AG04449 (cell line): Measurements from ENCODE around the gene BOK.

Source experiments
- CTCF ChIA-PET: fragments of 350-600 bp; formaldehyde crosslinking; extraction: SDS; loops from one replicate; lab custom pipeline; 2021; ENCODE audit warnings: antibody characterized with exemption; lab: Yijun Ruan, JAX
- POLR2A ChIA-PET: fragments of 400-600, 350-600 bp; formaldehyde crosslinking; extraction: SDS; loops from one replicate; lab custom pipeline; 2020; ENCODE audit warnings: antibody characterized with exemption, inconsistent platforms; lab: Yijun Ruan, JAX
- DNase-seq: peaks from one replicate; pipeline ENCODE4 v3.0.0-alpha.2; 2010; ENCODE audit warnings: low read depth, low spot score
- H3K4me3 ChIP-seq: 2 replicates; pipeline ENCODE4 v1.5.1; 2011; ENCODE audit warnings: low read depth, mild to moderate bottlenecking, control low read depth, low read length
- CTCF ChIP-seq: IDR thresholded peaks from one replicate; pipeline ENCODE4 v1.5.1; 2011; ENCODE audit warnings: mild to moderate bottlenecking, moderate library complexity, low read length, control low read depth, inconsistent platforms; ENCODE audit not compliant: insufficient read depth; ENCODE audit errors: missing control alignments

Gene BOK

DNA sequence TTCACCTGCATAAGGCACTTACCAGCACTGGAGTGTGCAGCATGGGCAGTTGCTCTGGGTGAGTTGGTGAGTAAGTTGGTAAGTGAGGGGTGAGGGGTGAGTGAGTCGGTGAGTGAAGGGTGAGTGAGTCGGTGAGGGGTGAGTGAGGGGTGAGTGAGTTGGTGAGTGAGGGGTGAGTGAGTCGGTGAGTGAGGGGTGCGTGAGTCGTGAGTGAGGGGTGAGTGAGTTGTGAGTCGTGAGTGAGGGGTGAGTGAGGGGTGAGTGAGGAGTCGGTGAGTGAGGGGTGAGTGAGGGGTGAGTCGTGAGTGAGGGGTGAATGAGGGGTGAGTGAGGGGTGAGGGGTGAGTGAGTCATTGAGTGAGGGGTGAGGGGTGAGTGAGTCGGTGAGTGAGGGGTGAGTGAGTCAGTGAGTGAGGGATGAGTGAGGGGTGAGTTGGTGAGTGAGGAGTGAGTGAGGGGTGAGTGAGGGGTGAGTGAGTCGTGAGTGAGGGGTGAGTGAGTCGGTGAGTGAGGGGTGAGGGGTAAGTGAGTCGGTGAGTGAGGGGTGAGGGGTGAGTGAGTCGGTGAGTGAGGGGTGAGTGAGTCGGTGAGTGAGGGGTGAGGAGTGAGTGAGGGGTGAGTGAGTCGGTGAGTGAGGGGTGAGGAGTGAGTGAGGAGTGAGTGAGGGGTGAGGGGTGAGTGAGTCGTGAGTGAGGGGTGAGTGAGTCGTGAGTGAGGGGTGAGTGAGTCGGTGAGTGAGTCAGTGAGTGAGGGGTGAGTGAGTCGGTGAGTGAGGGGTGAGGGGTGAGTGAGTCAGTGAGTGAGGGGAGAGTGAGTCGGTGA, 61.3 kb downstream of the BOK start:
- H3K4me3 ChIP-seq = no peak overlapping the region
- CTCF ChIA-PET = no interaction called here
- no peak for DNase-seq
- TF ChIP-seq CTCF = no peak
- POLR2A ChIA-PET = no interaction called here

DNA sequence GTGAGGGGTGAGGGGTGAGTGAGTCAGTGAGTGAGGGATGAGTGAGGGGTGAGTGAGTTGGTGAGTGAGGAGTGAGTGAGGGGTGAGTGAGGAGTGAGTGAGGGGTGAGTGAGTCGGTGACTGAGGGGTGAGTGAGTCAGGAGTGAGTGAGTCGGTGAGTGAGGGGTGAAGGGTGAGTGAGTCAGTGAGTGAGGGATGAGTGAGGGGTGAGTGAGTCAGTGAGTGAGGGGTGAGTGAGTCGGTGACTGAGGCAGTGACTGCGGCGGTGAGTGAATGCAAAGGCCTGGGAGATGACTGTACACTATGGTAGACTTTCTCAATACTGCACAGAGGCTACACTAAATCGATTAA, 61.8 kb downstream of the BOK start:
- DNase-seq = no peak
- POLR2A ChIA-PET = no interaction called here
- no peak overlapping the region for H3K4me3 ChIP-seq
- no peak for TF ChIP-seq CTCF
- CTCF ChIA-PET = no interaction called here
